ENCODE data around the gene DLGAP4.

The DLGAP4 gene

GRCh38 chr20:36441416-36441815, 135.3 kb downstream of the DLGAP4 start:
- no peak for TF ChIP-seq CTCF (conservative IDR thresholded peaks at IDR 0.05; ENCODE audit: control insufficient read depth, insufficient read depth, low read depth, low read length)
- H3K4me3 ChIP-seq (ENCODE audit: control insufficient read depth, low read depth, low read length), result no peak overlapping the region
- no peak for DNase-seq (ENCODE audit: low read depth)

GRCh38 chr20:36445847-36446246, 139.7 kb downstream of the DLGAP4 start:
- H3K4me3 ChIP-seq (ENCODE audit: control insufficient read depth, low read depth, low read length), result no peak overlapping the region
- no peak for DNase-seq (ENCODE audit: low read depth)
- no peak for TF ChIP-seq CTCF (conservative IDR thresholded peaks at IDR 0.05; ENCODE audit: control insufficient read depth, insufficient read depth, low read depth, low read length)

- H3K4me3 ChIP-seq (ENCODE audit: control insufficient read depth, low read depth, low read length), result no peak overlapping the region
- TF ChIP-seq CTCF (conservative IDR thresholded peaks at IDR 0.05; ENCODE audit: control insufficient read depth, insufficient read depth, low read depth, low read length), result no peak
- DNase-seq (ENCODE audit: low read depth), result no peak
Observed at GRCh38 chr20:36446557-36446956, 140.4 kb downstream of the DLGAP4 start.

GRCh38 chr20:36447101-36447500, 141.0 kb downstream of the DLGAP4 start:
- H3K4me3 ChIP-seq (ENCODE audit: control insufficient read depth, low read depth, low read length), result no peak overlapping the region
- TF ChIP-seq CTCF (conservative IDR thresholded peaks at IDR 0.05; ENCODE audit: control insufficient read depth, insufficient read depth, low read depth, low read length), result no peak
- DNase-seq (ENCODE audit: low read depth), result no peak

GRCh38 chr20:36449663-36450062, 143.5 kb downstream of the DLGAP4 start:
- no peak for DNase-seq (ENCODE audit: low read depth)

GRCh38 chr20:36454332-36454697, 148.2 kb downstream of the DLGAP4 start:
- DNase-seq (ENCODE audit: low read depth), result no peak
- no peak for TF ChIP-seq CTCF (conservative IDR thresholded peaks at IDR 0.05; ENCODE audit: control insufficient read depth, insufficient read depth, low read depth, low read length)
- H3K4me3 ChIP-seq (ENCODE audit: control insufficient read depth, low read depth, low read length), result no peak overlapping the region

More at GRCh38 chr20:36449663-36450062, 143.5 kb downstream of the DLGAP4 start:
- no peak for TF ChIP-seq CTCF (conservative IDR thresholded peaks at IDR 0.05; ENCODE audit: control insufficient read depth, insufficient read depth, low read depth, low read length)
- H3K4me3 ChIP-seq (ENCODE audit: control insufficient read depth, low read depth, low read length), result no peak overlapping the region
